RPMI7951 (cell line): ENCODE measurements around the gene REC8. TPM values are rescaled to one million over a fixed set of nuclear protein-coding genes. Genes with fewer than 3 reads are reported as not detected.
"Not testable (repeated sequence)": the region's sequence is repeated elsewhere in the genome, so short reads cannot be mapped to it uniquely, and the experiment has no call there.

Experiments used
- DNase-seq: peaks from one replicate; pipeline ENCODE4 v3.0.0-alpha.2; 2012; ENCODE audit warnings: low read depth
- total RNA-seq: library from RNA; depleted of rRNA; stranded (reverse); fragments of >200 nt; shearing (Covaris generic); gene quantifications from 2 replicates; pipeline ENCODE4 v1.2.3, GENCODE V29; 2014

Gene REC8
- total RNA-seq, 1 experiment from 2014 or later: 1.1 TPM

DNA sequence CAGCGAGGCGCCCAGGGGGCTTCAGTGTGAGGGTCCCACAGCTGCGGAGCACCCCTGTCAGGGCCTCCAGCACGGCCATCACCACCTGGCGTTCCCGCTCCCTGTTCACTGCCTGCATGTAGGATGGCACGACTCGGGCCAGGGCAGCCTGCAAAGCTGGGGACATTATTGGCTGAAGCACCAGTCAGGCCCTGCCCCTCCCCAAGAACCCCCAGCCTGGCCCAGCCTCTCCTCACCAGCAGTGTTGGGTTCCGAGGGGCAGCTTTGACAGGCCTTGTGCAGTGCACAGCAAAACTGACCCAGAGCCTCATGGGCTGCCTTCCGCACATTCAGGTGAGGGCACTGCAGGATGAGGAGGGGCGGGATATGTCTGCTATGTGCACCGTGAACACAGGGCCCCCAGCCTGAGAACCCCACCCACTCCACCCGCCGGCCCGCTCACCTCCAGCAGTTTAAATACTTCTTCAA, 11.2 kb downstream of the REC8 start:
- no peak for DNase-seq

DNA sequence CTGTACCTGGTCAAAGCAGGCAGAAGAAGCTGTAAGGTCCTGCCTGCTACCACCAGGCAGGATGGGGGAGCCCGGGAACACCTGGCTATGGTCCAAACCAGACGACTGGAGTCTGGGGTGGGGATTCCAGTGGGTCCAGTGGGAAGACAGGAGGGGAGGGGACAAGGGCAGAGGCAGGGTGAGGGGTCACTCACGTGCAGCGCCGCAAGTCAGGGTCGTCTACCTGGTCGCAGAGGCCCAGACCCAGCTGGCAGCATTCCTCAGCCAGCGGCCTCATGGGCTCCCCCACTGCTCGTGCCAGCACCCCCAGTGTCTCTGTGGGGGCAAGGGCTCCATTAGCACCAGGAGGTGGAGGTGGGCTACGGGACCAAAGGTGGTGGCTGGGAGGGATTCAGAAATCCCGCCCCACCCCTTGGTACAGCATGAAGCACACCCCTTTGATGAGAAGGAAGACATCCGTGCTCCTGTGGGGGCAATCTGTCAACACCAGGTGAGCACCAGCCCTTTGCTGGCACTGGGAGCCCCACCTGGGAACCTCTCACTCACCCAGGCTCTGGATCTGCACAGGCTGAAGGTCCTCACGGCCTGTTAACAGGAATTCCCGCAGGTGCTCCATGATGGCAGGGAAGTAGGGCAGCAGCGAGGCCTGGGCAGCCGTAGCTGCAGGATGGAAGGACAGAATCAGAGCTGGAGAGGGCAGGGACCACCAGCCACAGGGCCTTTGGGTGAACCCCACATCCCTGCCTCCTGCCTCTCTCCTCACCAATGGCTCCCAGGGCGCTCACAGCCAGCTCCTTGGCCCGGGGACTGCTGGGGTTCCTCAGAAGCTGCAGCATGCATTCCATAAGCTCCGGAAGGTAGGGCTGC, 12.5 kb downstream of the REC8 start:
- no peak for DNase-seq

GRCh38 chr14:24185026-24185425, 13.1 kb downstream of the REC8 start:
- no peak for DNase-seq

DNA sequence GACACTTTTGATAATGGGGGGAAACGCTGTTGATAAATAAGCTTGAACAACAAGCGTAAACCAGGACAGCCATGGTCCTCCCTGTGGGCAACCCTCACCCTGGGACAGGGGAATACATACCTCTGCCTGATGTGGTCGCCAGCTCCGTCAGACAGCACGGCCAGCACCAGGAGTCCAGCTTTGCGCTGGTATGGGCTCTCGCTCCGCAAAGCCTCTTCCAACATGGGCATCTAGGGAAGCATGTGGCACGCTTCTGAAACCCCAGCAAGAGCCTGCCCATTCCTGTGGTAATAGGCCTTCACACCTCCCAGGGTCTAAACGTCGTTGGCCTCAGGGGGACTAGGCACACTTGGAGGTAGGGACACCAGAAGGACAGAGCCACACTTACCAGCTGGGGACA, 13.9 kb downstream of the REC8 start:
- no peak for DNase-seq

DNA sequence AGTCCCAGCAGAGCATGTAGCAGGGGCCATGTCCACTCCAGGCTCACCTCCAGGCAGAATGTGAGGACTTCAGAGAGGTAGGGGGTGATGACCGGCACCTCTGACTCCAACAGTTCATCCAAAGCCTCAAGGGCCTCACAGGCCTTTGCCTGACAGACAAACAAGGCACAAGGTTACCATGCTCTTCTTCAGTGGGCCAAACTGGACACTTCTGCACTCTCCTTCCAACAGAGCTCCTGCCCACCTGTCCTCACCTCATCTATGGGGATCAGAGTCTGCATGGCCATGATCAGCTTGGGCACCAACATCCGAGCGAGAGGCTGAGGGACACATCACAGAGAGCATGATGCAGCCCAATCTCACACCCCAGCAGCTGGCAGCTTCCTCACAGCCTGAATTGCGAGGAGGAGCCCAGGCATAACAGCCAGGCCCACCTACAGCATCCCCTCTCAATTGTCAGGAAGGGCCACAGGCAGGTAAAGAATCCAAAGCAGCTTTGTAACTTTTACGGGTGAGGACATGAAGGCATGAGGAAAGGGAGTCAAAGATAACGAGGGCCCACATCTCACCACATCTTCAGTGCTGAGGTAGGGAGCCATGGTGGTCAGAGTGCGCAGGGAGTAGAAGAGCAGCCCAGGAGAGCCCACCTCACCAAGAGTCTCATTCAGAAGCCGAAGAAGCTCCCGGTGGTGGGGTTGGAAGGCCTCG, 15.1 kb downstream of the REC8 start:
- DNase-seq: no peak

DNA sequence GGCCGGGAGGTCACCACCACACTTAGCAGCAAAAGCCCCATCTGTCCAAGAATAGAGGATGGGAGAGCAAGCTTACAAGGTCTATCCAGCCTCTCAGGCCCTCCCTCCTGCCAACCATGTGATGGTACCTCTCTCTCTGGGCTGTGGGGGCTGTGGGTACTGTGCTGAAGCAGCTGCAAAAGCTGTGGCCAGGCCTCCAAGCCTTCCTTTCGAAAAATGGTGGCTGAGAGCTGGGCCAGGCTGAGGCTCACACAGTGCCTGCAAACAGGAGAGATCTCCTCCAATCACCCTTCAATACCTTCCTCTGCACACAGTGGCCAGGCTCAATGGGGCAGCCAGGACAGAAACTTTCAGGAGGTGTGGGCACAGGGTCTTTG, 15.6 kb downstream of the REC8 start:
- DNase-seq: no peak

DNA sequence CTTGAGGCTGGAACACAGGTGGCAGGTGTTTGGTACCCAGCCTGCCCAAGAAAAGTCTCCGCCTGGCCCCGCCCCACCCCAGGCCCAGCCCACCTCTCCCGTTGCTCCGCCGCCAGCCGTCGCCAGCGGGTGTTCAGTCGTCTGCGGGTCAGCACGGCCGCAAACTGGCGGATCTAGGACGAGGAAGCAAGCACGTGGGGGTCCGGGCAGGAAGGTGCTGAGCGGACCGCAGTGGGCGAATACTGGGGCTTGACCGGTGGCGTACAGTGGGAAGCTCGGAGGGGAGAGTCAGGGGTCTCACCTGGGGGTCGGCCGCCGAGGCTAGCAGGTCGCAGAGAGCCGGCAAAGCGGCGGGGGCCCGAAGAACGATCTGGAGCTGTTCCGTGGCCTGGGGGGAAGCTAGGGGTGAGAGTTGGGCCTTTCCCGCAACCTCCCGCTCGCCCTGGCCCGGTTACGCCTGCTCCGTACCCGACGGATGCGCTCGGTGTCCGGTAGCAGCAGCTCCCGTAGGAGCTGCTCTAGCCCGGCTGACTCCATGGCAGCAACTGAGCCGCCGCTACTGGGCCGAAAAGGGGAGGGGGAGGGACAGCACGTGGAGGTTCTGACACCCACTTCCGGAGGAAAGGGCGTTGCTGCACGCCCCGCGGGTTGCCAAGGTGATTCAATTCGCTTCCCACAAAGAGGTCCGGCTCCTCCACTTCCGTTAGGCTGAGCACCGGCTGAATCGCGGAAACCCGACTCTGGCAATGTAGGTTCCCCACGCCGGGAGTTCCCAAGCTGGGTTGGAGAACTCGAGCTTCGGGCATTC, 16.6 kb downstream of the REC8 start, which contains the start of gene IPO4:
Gene IPO4, minus strand, starts transcription at position 566 of the 808 bp plus-strand sequence. Its CDS starts 29 bp downstream, at position 537.
- DNase-seq: peak; percentile 96

DNA sequence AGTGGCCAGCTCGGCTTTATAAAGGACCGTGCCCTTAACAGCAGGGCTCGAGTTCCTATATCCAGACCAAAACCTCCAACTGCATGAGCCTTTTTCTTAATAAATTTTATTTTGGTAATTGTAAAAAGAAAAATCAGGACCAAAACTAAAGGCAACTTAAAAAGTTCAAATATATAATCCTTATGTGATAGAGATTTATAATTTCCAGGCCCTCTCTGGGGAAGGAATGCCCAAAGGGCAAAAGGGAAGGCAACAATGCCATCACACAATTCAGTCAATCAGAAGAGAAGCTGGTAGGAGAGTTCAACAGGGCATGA, 17.1 kb downstream of the REC8 start:
- DNase-seq: no peak

GRCh38 chr14:24189460-24189859, 17.6 kb downstream of the REC8 start:
- no peak for DNase-seq

- DNase-seq: no peak
These were observed 18.5 kb downstream of the REC8 start for GRCh38 chr14:24190416-24190815.

GRCh38 chr14:24192933-24193332, 21.1 kb downstream of the REC8 start:
- DNase-seq: no peak

GRCh38 chr14:24194186-24194872, 22.4 kb downstream of the REC8 start:
- DNase-seq: no peak

DNA sequence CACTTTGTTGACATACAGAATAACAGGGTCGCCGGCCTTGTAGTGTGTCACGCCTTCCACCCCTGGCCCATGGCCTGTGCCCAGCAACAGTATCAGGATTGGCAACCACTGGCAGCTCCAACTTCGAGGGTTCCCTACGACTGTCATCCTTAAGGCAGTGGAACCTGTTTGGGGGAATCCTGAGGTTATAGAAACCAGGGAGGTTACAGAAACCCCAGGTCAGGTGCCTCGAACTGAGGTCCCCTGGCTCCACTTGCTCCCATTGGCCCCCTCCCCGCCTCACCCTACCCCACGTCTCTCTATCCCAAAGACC, 22.9 kb downstream of the REC8 start:
- no peak for DNase-seq

DNA sequence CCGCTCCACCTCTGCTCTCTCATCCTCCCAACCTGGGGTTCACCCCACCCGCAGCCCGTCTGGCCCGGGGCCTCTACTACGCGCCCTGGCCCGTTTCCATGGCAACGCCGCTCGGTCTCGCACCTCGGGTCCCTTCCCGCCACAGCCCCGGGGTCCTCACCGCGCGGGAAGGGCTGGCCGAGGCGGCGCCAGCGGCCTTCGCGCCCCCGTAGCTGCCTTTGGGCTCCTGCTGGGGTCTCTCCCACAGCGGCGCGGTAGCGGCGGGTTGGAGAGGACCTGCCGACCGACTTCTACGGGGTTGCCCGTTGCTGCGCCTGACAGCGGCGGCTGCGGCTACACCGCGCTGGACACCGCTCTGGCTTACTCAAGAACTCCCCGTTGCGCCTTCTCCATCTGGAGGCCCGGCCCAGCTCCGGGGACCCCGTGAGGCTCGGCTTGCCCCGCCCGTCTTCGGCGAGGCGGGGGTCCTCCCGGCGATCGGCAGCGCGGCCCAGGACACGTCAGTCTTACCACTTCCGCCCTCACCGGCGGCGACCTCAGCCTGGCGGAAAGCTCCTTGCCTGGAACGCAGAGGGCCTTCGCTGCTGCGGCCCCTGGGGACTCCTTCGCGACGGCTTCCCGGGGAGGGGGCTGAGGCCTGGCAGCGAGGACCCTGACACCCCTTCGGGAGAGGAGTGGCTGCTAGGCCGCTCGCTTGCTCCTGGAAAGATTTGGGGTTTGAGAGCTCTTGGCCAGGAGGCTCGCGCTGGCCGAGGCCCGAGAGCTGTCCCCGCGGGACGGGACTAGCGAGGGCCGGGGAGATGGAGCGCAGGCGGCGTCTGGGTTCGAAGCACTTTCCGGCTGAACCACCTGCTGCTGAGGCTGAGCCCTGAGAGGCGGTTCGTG, 23.5 kb downstream of the REC8 start, which contains the start of gene TM9SF1:
Gene TM9SF1, minus strand, starts transcription at position 256 of the 885 bp plus-strand sequence. CDS start 422 bp downstream, outside the sequence.
- peak; percentile 79 for DNase-seq

DNA sequence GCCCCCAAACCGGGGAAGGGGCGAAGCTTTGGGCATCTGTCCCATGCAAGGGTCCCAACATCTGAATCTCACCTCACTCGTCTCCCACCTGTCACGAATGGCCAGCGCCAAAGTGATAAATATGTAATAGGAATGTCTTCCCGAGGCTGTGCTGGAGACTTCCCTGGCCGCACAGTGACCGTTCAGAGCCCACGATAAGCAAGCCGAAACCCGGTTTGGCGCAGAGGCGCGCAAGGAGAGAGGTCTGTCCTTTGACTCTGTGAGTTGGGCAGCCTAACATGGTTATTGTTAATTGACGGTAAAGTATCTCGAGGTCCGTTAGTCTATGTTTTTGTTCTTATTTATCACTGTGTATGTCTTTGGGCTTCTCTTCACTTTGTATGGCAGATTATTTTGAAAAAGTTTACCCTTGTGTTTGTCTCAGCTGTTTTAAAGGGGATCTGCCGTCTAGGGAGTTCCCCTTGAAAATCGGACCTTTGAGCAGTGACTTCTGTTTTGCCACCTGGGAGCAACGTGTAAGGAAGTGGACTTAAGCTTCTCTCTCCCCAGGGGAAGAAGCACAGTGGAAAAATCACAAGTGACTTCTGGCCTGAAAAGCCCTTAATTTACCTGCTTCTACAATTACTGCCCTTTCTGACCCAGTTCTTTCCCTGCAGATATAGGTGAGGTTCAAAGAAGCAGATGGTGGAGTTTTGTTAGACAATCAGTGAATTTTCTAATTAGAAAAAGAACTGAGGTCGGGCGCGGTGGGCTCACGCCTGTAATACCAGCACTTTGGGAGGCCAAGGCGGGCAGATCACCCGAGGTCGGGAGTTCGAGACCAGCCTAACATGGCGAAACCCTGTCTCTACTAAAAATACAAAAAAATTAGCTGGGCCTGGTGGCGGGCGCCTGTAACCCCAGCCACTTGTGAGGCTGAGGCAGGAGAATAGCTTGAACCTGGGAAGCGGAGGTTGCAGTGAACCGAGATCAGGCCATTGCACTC, 24.5 kb downstream of the REC8 start:
- no peak for DNase-seq

GRCh38 chr14:24197056-24197450, 25.2 kb downstream of the REC8 start:
- DNase-seq: no peak

GRCh38 chr14:24198814-24199524, 27.1 kb downstream of the REC8 start:
- no peak for DNase-seq

DNA sequence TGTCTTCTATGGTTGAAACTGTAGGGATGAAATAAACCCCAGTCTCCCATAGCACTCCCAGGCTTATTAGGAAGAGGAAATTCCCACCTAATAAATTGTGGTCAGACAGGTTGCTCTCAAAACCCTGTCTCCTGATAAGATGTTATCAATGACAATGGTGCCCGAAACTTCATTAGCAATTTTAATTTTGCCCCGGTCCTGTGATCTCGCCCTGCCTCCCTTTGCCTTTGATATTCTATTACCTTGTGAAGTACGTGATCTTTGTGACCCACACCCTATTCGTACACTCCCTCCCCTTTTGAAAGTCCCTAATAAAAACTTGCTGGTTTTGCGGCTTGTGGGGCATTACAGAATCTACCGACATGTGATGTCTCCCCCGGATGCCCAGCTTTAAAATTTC, 30.7 kb downstream of the REC8 start:
- DNase-seq: not testable (repeated sequence)
